Tibial nerve (tissue), 3 donors: Measurements from ENCODE around the gene ST14.

Source experiments
- EP300 ChIP-seq, 2 donors: sonication (generic); formaldehyde crosslinking; IDR thresholded peaks; one replicate each; pipeline ENCODE4 v1.6.1; 2017; ENCODE audit warnings: antibody characterized with exemption in 2 of 2, mild to moderate bottlenecking in 1 of 2
- POLR2A ChIP-seq, 2 donors: fragments of 450-650 bp; IDR thresholded peaks; one replicate each; pipeline ENCODE4 v1.6.1; 2017; ENCODE audit warnings: antibody characterized with exemption in 2 of 2, mild to moderate bottlenecking in 2 of 2, moderate library complexity in 2 of 2

GRCh38 chr11:130118165-130118564, 41.4 kb upstream of the ST14 start:
- TF ChIP-seq POLR2A (IDR thresholded peaks at IDR 0.05): no peak
- TF ChIP-seq EP300 (IDR thresholded peaks at IDR 0.05): no peak
